EL (cell line): ENCODE data around the gene ASXL2.
"Not testable (repeated sequence)": the region's sequence is repeated elsewhere in the genome, so short reads cannot be mapped to it uniquely, and the experiment has no call there.

Experiments
- DNase-seq: peaks from one replicate; pipeline ENCODE4 v3.0.0-alpha.2; 2016

Gene ASXL2

GRCh38 chr2:25878361-25879132 lies at the start of gene ASXL2:
ASXL2 (minus strand) TSS chr2:25878487; CDS start chr2:25878222, 265 bp downstream.
- DNase-seq, result peak; percentile 97

DNA sequence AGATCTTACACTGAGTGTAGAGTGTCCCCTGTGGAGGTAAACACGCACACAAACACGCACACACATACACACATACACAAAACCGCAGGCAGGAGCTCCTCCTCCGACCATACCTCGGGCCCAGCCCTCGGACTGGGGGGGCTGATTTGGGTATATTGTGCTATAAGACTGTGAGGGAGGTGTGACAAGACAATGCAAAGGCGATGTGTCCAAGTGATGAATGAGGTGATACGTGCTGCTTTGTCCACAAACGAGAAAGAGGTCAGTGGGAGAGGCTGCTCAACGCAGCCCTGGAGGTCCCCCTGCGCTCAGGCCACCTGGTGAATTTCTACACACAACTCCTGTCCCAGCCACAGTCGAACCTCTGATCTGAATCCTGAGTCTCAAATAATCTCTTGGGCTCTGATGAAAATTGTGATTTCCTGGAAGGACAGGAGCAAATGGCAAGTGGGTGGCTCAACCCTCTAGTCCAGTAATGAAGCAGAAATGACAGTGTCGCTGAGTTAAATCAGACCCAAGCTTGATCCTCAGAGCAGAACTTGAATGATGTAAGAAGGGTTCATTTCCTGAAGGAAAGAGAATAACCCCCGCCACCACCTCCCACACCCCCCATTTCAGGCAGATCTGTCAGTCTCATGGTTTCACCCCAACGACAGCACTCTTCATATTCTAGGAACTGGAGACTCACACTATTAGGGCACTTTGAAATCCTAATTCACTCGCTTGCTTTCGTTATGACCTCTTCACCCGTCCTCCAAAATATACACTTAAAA lies 48.9 kb upstream of the ASXL2 start:
- DNase-seq, result no peak

DNA sequence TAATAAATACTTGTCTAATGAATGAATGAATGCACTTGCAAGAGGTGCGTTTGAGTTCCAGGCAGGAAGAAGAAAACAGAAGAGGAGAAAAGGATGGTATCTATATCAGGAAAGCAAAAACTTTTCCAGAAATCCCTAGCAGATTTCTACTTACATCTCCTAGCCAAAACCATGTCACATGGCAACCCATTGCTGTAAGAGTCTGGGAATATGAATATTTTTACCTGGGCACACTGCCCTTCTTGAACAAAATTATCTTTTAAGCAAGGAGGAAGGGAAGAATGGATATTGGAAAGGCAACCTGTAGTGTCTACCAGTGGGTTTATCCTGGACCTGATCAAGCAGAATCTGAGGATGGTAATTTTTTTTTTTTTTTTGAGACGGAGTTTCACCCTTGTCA lies 44.2 kb upstream of the ASXL2 start:
- DNase-seq, result no peak

- no peak for DNase-seq
These were observed 42.6 kb upstream of the ASXL2 start for GRCh38 chr2:25920786-25921415.

GRCh38 chr2:25920336-25920735 lies 42.0 kb upstream of the ASXL2 start:
- DNase-seq, result peak; percentile 58

DNA sequence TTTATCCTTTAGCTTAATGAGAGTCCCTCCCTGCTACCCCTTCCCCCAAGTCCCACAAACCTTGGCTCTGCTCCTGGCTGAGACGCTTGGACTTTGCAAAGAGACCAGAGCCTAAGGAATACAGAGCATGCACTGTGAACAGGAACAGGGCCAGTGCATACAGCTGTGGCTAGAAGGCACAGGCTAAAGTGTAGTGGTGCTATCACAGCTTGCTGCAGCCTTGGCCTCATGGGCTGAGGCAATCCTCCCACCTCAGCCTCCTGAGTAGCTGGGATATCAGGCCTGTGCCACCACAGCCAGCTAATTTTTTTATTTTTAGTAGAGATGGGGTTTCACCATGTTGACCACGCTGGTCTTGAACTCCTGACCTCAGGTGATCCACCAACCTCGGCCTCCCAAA lies 39.5 kb upstream of the ASXL2 start:
- DNase-seq, result no peak

DNA sequence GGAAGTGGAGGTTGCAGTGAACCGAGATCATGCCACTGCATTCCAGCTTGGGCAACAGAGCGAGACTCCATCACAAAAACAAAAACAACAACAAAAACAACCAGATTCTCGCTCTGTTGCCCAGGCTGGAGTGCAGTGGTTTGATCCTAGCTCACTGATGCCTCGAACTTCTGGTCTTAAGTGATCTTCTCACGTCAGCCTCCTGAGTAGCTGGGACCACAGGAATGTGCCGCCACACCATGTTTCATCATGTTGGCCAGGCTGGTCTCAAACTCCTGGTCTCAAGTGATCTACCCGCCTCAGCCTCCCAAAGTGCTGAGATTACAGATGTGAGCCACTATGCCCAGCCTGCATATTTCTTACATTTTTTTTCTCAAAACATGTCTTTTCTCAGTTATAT lies 39.1 kb upstream of the ASXL2 start:
- DNase-seq, result peak; percentile 32

DNA sequence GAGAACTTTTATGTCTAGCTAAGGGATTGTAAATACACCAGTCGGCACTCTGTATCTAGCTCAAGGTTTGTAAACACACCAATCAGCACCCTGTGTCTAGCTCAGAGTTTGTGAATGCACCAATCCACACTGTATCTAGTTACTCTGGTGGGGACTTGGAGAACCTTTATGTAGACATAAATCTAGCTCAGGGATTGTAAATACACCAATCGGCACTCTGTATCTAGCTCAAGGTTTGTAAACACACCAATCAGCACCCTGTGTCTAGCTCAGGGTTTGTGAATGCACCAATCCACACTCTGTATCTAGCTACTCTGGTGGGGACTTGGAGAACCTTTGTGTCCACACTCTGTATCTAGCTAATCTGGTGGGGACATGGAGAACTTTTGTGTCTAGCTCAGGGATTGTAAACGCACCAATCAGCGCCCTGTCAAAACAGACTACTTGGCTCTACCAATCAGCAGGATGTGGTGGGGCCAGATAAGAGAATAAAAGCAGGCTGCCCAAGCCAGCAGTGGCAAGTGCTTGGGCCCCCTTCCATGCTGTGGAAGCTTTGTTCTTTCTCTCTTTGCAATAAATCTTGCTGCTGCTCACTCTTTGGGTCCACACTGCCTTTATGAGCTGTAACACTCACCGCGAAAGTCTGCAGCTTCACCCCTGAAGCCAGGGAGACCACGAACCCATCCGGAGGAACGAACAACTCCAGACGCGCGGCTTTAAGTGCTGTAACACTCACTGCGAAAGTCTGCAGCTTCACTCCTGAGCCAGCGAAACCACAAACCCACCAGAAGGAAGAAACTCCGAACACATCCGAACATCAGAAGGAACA lies 37.9 kb upstream of the ASXL2 start:
- not testable (repeated sequence) for DNase-seq

- not testable (repeated sequence) for DNase-seq
These were observed 37.1 kb upstream of the ASXL2 start for GRCh38 chr2:25915411-25915810.

- DNase-seq, result not testable (repeated sequence)
These were observed 35.3 kb upstream of the ASXL2 start for GRCh38 chr2:25913696-25913973.

GRCh38 chr2:25912851-25913695 lies 34.8 kb upstream of the ASXL2 start:
- DNase-seq, result peak; percentile 32

DNA sequence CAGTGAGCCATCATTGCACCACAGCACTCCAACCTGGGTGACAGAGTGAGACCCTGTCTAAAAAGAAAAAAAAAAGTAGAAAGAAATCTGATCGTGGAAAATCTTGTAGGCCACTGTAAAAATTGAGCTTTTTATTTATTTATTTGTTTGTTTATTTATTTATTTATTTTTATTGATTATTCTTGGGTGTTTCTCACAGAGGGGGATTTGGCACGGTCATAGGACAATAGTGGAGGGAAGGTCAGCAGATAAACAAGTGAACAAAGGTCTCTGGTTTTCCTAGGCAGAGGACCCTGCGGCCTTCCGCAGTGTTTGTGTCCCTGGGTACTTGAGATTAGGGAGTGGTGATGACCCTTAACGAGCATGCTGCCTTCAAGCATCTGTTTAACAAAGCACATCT lies 31.3 kb upstream of the ASXL2 start:
- DNase-seq, result not testable (repeated sequence)

DNA sequence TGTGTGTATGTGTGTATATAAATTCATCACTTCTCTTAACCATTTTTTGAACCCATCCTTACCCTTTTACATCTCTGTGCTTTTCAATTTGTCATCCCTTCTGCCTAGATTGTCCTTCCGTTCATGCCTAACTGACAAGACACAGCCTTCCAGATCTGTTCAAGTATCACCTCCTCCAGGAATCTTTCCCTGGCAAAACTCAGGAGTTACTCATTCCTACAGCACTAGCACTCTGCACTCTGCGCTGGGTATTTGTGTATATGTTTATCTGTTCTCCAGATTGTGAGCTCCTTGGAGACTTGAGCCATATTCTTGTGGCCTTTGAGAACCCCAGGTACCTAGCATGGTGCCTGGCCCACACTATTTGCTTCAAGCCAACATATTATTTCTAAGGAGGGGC lies 26.8 kb upstream of the ASXL2 start:
- DNase-seq, result no peak

- DNase-seq, result no peak
These were observed 25.0 kb upstream of the ASXL2 start for GRCh38 chr2:25903216-25903776.

DNA sequence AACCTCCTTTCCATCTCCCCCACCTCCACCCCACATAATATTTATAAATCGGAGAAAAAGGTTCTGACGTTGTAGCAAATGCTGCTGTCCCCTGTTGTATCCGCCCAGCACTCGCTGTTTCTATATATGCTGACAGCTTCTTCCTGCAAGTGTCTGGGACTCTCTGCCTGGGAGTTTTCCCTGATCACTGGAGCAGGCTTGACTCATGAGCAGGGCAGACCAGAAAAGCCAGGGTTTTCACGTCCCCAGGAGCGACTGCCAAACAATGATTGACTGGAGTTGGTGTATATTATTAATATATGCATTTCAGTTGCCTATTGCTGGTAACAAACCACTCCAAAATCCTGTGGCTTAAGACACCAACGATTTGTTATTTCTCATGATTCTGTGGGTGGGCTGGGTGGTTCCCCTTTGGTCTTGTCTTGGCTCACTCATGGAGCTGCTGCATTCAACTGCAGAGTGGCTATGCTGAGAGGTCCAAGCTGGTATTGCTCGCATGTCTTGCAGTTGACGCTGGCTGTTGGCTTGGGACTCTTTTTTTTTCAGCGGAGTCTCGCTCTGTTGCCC lies 21.2 kb upstream of the ASXL2 start:
- no peak for DNase-seq

DNA sequence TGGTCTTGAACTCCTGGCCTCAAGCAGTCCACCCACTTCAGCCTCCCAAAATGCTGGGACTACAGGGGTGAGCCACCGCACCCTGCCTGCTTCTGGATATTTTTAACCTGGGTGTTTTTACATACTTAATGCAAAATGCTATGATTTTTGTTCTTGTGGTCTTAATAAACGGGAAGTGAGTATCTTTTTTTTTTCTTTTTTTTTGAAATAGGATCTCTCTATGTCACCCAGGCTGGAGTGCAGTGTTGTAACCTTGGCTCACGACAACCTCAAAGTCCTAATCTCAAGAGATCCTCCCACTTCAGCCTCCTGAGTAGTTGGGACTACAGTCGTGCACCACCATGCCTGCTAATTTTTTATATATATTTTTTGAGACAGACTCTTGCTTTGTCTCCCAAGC lies 19.2 kb upstream of the ASXL2 start:
- DNase-seq, result no peak

DNA sequence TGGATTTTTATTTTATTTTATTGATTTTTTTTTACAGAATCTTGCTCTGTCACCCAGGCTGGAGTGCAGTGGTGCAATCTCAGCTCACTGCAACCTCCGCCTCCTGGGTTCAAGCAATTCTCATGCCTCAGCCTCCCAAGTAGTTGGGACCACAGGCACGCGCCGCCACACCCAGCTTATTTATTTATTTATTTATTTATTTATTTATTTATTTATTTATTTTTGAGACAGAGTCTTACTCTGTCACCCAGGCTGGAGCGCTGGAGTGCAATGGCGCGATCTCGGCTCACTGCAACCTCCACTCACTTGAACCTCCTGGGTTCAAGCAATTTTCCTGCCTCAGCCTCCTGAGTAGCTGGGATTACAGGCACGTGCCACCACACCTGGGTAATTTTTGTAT lies 18.0 kb upstream of the ASXL2 start:
- not testable (repeated sequence) for DNase-seq

DNA sequence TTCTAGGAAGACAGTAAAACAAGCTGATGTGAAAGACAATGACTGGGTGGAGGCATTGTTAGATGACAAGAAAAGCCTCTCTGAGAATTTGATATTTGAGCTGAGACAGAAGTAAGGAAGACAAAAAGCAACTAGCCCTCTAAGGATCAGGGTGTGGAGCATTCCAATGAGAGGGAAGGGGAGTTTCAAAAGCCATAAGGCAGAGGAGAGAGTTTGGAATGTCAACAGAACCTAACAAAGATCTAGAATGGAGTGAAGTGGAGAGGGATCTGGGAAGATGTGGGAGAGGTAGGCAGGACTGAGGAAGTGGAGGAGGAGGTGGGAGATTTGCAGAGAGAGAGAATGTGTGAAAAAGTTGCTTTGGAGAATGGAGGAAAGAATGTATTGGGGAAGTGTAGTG lies 17.3 kb upstream of the ASXL2 start:
- no peak for DNase-seq

DNA sequence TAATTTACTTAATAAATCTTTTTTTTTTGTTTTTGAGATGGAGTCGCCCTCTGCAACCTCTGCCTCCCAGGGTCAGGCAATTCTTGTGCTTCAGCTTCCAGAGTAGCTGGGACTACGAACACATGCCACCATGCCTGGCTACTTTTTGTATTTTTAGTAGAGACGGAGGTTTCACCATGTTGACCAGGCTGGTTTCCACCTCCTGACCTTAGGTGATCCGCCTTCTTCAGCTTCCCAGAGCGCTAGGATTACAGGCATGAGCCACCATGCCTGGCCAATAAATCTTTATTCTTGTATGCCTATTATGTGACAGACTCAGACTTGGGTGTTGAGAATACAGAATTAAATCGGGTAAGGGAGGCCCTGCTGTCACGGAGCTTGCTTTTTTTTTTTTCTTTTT lies 16.7 kb upstream of the ASXL2 start:
- DNase-seq, result no peak

GRCh38 chr2:25894135-25894830 lies 16.0 kb upstream of the ASXL2 start:
- DNase-seq, result peak; percentile 55

- no peak for DNase-seq
These were observed 13.4 kb upstream of the ASXL2 start for GRCh38 chr2:25891672-25892071.
